Ovary (tissue), 9 donors: ENCODE measurements around the gene CSTPP1. TPM values are rescaled to one million over a fixed set of nuclear protein-coding genes. Genes with fewer than 3 reads are reported as not detected.

ENCODE experiments used
- DNase-seq, 5 donors: peaks; one replicate each; pipeline ENCODE4 v3.0.0-alpha.2; 2019 to 2020
- H3K27ac ChIP-seq, 2 donors: fragments of 200-600 bp; one replicate each; pipeline versions ENCODE4 v1.5.1 to v1.8.0; 2019 to 2022
- H3K27me3 ChIP-seq: fragments of 200-600 bp; one replicate; pipeline ENCODE4 v1.8.0; 2022
- H3K36me3 ChIP-seq: fragments of 200-600 bp; sonication (generic); one replicate; pipeline ENCODE4 v1.5.1; 2019
- H3K4me1 ChIP-seq: one replicate; pipeline ENCODE4 v1.8.1; 2013; ENCODE audit warnings: mild to moderate bottlenecking, moderate library complexity; ENCODE audit not compliant: insufficient read depth
- H3K4me3 ChIP-seq: fragments of 200-600 bp; sonication (generic); one replicate; pipeline ENCODE4 v1.5.1; 2017
- H3K9me3 ChIP-seq, 2 donors: fragments of 200-600 bp in 1 of 2; sonication (generic) in 1 of 2; one replicate each; pipeline versions ENCODE4 v1.5.1 to v1.8.1; 2013 to 2019; ENCODE audit warnings: mild to moderate bottlenecking in 1 of 2, moderate library complexity in 1 of 2
- EP300 ChIP-seq: sonication (generic); formaldehyde crosslinking; IDR thresholded peaks from one replicate; pipeline ENCODE4 v1.6.1; 2017; ENCODE audit warnings: antibody characterized with exemption
- POLR2A ChIP-seq: fragments of 450-650 bp; IDR thresholded peaks from one replicate; pipeline ENCODE4 v1.6.1; 2017; ENCODE audit warnings: antibody characterized with exemption, mild to moderate bottlenecking, moderate library complexity
- WGBS, 3 donors: extraction: QIAGEN DNeasy Blood & Tissue Kit in 1 of 3; methylation state at CpG; one replicate each; pipeline versions ENCODE4 v1.1.5 to v1.1.7; 2013 to 2017; 5-methylcytosine and 5-hydroxymethylcytosine counted together
- intact Hi-C, 4 donors: fragments of 100-400 bp; cut with DNase I; formaldehyde crosslinking; loops; one replicate each; pipeline versions ENCODE4 v1.11.0 to v1.15.1; 2022 to 2023
- polyA plus RNA-seq, 2 donors: library from polyadenylated mRNA; stranded (reverse); fragments of 200-250 nt in 1 of 2; fragments of 350-450 nt in 1 of 2; fragmentation: Illumina TruSeq in 1 of 2; extraction: RNeasy Lipid Tissue Mini Kit (QIAGEN cat#74804) in 1 of 2; gene quantifications; one replicate each; pipeline ENCODE4 v1.2.3, GENCODE V29; 2013 to 2014
- total RNA-seq, 7 donors: library from RNA; depleted of rRNA in 2 of 7; stranded (reverse); fragments of >200 nt in 2 of 7; fragmentation: NEBNext Ultra II Directional in 3 of 7; extraction: Animal tissue kit (Norgen Biotek cat#: 25700) in 3 of 7; gene quantifications; one replicate each; pipeline versions ENCODE4 v1.1.0 to v1.2.4, GENCODE V29; 2016 to 2023
- TF ChIP-seq, protein P1 (sequence below), 3 donors: fragments of 450-650 bp in 2 of 3; fragments of 200-600 bp in 1 of 3; IDR thresholded peaks; one replicate each; pipeline versions ENCODE4 v1.5.1 to v1.8.0; 2016 to 2022; ENCODE audit warnings: antibody characterized with exemption in 3 of 3, mild to moderate bottlenecking in 1 of 3
- donor health status: DM: no; HTN: no; CAD: no; lungs with moderate emphysema.
- donor health status: DM: no; HTN: no; CAD: no.
- donor health status: Bipolar disorder and iron deficiency.
- donor health status: DM: yes; HTN: yes; CAD: no.
- donor health status: DM: no; HTN: no; CAD: no.
- donor health status: DM: yes; HTN: yes; CAD: no.

The CSTPP1 gene
- total and polyA plus RNA-seq, 9 donors, result 20.3 to 42.6 (median 25.6) TPM

DNA sequence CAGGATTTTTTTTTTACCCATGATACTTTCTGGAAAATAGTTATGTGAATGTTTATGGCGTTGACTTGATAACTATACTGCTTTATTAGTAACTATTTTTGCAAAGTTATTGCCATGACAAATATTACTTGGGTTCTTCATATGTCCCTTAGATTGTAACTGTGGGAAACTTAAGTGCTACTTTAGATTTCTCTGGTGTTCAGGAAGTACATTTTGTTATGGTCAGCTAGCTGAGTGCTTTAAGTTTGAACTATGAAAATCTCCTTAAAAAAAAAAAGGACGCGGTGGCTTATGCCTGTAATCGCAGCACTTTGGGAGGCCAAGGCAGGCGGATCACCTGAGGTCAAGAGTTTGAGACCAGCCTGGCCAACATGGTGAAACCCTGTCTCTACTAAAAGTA lies 42.8 kb downstream of the CSTPP1 start:
- WGBS, 3 donors, result 86 to 97% (median 86%) methylated on average over 5 of the region's 5 CpGs
- no peaks in the 10 kb centered on the region for H3K9me3 ChIP-seq

DNA sequence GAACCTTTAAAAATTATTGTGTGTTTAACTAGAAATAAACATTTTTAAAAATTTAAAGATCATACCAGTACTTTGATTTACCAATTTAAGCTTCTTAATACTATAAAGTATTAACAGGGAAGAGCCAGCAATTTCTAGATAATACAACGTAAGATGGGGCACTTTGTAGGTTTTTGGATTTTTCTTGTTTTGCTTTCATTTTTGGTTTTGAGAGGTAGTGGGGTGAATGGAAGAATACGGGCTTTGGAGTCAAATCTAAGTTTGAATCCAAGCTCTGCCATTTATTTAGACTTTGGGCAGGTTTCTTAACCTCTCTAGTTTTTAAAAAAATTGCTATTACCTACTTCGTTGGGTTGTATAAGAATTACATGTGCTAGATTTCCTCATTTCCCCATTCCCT lies 44.9 kb downstream of the CSTPP1 start:
- 93 to 96% (median 94%) methylated on average over 3 of the region's 3 CpGs for WGBS, 3 donors
- Histone ChIP-seq H3K27ac (no peak overlapping the region), H3K4me1 (no peaks in the 10 kb centered on the region), H3K9me3 (no peaks in the 10 kb centered on the region), H3K27me3 (no peaks in the 10 kb centered on the region), H3K36me3 (no peaks in the 10 kb centered on the region), H3K4me3 (no peak overlapping the region)
- TF ChIP-seq, protein P1, sequence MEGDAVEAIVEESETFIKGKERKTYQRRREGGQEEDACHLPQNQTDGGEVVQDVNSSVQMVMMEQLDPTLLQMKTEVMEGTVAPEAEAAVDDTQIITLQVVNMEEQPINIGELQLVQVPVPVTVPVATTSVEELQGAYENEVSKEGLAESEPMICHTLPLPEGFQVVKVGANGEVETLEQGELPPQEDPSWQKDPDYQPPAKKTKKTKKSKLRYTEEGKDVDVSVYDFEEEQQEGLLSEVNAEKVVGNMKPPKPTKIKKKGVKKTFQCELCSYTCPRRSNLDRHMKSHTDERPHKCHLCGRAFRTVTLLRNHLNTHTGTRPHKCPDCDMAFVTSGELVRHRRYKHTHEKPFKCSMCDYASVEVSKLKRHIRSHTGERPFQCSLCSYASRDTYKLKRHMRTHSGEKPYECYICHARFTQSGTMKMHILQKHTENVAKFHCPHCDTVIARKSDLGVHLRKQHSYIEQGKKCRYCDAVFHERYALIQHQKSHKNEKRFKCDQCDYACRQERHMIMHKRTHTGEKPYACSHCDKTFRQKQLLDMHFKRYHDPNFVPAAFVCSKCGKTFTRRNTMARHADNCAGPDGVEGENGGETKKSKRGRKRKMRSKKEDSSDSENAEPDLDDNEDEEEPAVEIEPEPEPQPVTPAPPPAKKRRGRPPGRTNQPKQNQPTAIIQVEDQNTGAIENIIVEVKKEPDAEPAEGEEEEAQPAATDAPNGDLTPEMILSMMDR (IDR thresholded peaks at IDR 0.05), result no peak
- TF ChIP-seq EP300 (no peak), POLR2A (no peak)
- DNase-seq, result no peak
- intact Hi-C loops, result no loop called here

More for the DNA sequence above, 42.8 kb downstream of the CSTPP1 start:
- intact Hi-C loops, result no loop called here
- Histone ChIP-seq H3K4me3 (no peak overlapping the region), H3K36me3 (no peaks in the 10 kb centered on the region), H3K27me3 (no peaks in the 10 kb centered on the region), H3K4me1 (no peaks in the 10 kb centered on the region), H3K27ac (no peak overlapping the region)
- no peak for DNase-seq
- no peak for TF ChIP-seq POLR2A
- TF ChIP-seq EP300, result no peak
- TF ChIP-seq, protein P1 (IDR thresholded peaks at IDR 0.05), result no peak

DNA sequence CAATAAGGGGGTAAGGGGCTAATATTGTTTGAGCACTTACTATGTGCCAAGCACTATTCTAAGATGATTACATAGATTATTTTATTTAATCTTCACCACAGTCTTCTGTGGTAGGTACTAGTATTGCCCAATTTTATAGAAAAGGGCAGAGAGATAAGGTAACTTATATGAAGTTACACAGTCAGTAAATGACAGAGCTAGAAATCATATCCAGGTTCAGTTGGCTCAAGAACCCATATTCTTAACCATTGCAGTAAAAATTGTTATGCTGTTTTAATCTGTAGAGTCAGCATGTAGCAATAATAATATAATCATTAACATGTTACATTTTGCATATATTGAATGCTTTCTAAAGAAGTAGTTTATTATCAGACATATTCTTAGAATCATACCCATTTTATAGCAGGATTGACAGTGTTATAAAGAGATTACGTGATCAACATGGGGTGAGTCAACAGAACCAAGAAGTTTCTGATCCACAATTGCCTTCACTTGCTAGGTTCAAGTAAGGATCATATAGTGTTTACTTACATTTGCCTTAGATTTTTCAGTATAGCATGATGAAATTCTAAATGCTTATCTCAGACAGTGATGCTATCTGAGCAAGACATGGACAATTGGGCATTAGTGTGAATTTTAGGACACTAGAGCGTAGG lies 46.4 kb downstream of the CSTPP1 start:
- TF ChIP-seq, protein P1 (IDR thresholded peaks at IDR 0.05), result no peak
- no peak for TF ChIP-seq EP300
- TF ChIP-seq POLR2A, result no peak
- H3K27me3 ChIP-seq, result no peaks in the 10 kb centered on the region
- WGBS, 3 donors, result 96 to 100% (median 96%) methylated on average over 2 of the region's 2 CpGs
- H3K9me3 ChIP-seq, result no peaks in the 10 kb centered on the region
- intact Hi-C loops, result no loop called here
- H3K4me1 ChIP-seq, result no peaks in the 10 kb centered on the region
- no peak overlapping the region for H3K4me3 ChIP-seq
- no peak overlapping the region for H3K27ac ChIP-seq
- no peaks in the 10 kb centered on the region for H3K36me3 ChIP-seq
- DNase-seq, result no peak

DNA sequence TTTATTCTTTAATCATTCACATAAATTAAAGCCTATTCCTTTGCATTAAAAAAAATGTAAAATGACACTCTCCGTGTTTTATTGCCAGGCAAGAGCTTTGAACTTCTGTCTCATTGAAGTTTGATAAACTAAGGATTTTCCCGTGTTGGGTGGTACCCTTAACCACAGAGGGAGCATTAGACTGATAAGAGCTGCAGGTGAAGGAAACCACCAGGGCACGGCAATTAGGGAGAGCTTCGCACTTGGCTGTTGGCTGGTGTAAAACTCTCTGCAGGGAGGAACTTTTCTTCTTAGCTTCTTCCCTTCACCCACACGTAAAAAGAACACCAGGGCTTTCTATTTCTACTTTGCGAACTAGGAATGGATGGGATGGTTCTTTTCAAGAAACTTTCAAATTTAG lies 47.0 kb downstream of the CSTPP1 start:
- Histone ChIP-seq H3K4me3 (no peak overlapping the region), H3K36me3 (no peaks in the 10 kb centered on the region), H3K27me3 (no peaks in the 10 kb centered on the region), H3K4me1 (no peaks in the 10 kb centered on the region), H3K27ac (no peak overlapping the region), H3K9me3 (no peaks in the 10 kb centered on the region)
- DNase-seq, result no peak
- intact Hi-C loops, result no loop called here
- TF ChIP-seq, protein P1 (IDR thresholded peaks at IDR 0.05), result no peak
- no peak for TF ChIP-seq POLR2A
- no peak for TF ChIP-seq EP300
- WGBS, 3 donors, result 82 to 83% (median 82%) methylated on average over 6 of the region's 6 CpGs
